GM19193 (cell line): Measurements from ENCODE around the gene B4GALT4.

ENCODE experiments used
- POLR2A ChIP-seq: IDR thresholded peaks from 4 replicates; pipeline ENCODE4 v1.6.1; 2011; ENCODE audit not compliant: insufficient read depth, insufficient read length; ENCODE audit errors: extremely low read depth

The B4GALT4 gene

DNA sequence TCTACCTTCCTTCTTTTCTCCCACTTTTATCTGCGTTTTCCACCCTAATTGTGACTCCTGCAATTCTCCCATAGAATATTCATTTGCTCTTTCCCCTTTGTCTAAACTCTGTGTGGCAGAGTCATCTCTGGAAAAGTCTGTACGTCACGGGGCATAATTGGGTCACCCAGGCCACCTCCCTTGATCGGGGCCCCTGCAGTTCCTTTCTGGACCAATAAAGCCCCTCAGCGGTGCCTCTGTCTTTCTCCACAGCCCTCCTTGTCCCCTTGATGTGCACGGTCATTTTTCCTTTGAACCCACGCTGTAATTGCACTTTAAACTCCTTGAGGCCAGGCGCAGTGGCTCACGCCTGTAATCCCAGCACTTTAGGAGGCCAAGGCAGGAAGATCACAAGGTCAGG lies 56.6 kb downstream of the B4GALT4 start:
- TF ChIP-seq POLR2A = no peak

DNA sequence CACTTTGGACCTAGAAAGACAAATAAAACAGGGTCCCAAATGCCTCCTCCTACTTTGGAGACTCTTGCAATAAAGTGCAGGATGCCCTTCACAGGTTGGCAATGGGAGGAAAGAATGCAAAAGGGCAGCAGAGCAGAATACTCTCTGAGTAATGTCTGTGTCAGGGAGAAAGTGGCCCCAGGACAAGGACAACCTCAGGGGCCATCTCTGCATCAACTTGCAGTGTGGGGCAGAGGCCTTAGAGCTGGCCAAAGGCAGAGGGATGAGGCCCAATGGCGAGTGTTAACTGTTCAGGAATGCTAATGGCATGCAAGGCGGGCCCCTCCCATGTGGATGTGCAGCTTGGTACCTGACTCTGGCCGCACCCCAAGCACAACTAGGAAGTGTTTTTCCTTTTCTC lies 58.9 kb downstream of the B4GALT4 start:
- TF ChIP-seq POLR2A = no peak

DNA sequence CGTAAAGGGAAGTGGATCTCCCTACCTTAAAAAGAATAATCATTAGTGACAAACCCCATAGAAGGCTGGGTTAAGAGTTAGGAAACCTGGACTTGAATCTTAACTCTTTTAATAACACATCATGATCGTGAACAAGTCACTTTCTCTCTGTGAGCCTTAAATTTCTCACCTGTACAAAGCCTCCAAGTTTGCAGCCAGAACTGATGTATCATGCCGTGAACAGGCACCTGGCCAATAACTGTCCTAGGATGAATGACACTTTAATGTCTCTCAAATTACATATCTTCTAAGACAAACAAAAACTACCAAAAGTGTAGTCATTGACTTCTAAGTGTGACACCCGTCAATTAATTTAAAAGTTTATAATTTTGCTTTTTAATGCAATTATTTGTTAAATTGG lies 63.4 kb downstream of the B4GALT4 start:
- no peak for TF ChIP-seq POLR2A

DNA sequence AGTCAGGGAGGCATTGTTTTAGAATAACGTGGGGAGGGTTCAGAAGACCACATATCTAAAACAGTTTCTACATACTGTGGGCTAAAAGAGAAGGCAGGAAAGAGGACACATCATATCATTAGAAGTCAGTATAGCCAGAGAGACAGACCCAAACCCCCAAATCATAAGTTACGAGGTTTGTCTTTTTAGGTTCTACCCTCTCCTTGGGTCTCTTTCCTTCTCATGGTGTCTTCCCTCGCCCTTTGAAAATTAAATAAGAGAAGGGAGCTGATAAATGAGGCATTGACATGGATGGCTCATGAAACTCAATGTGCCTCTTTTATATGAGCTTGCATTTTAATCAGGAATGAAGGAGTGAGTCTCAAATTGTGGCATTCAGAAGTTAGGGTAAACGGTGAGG lies 63.9 kb downstream of the B4GALT4 start:
- TF ChIP-seq POLR2A = no peak

DNA sequence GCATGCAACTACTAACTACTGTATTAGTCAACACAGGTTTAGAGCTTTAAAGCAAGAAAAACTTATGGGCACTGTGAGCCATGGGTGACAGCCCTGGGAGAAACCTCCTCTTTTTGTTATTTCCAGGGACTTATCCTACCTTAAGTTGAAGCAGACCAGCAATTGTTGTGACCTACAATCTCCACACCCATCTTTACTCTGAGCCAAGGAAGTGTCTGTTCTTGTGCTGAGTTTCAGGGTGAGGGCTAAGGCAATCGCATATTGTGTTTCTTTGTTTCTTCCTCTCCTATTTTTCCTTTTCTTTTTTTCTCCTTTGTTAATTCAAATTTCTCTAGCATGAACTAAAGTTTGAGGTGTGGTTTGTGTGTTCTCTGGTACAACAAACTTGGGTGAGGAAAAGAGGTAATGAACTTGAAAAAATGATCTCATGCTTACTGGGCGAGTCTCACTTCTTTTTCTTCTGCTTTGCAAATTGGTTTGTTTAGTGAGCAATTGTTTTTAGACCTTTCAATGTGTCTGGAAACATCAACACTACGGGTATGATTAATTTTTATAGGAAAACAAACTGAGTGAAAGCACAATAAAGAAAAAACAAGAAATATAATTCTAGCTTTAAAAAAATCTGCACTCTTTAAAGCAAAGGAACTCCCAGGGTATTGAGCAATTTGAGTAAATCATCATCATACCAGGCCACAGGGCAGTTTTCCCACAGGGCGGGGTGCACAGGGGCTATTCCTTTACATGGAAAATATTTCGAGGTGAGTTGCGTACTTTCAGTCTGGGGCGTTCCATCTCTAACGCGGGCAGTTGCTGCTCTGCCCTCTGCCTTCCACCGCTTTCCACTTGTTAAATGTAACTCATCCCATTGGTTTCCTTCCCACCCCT lies 64.6 kb downstream of the B4GALT4 start:
- no peak for TF ChIP-seq POLR2A

DNA sequence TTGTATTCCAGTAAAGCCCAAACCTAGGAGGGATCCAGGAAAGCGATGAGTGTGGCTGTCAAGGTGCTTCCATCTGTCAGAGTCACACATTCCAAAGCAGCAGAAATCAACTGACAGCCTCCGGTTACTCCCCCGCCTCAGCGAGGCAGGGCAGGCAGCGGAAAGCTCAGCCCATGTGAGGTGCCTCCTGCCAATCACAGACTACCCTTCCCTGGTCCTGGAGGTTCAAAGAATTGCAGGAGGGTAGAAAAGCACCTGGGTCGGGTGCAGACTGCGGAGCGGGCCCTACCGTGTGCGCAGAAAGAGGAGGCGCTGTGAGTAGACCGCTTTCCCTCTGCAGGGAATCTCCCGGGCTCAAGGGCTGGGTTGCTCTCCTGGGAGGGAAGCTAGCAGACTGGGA lies 67.4 kb downstream of the B4GALT4 start, which contains the start of gene UPK1B:
UPK1B (plus strand) TSS at position 274 of the 400 bp plus-strand sequence. CDS start 13,144 bp downstream, outside the sequence.
- no peak for TF ChIP-seq POLR2A

DNA sequence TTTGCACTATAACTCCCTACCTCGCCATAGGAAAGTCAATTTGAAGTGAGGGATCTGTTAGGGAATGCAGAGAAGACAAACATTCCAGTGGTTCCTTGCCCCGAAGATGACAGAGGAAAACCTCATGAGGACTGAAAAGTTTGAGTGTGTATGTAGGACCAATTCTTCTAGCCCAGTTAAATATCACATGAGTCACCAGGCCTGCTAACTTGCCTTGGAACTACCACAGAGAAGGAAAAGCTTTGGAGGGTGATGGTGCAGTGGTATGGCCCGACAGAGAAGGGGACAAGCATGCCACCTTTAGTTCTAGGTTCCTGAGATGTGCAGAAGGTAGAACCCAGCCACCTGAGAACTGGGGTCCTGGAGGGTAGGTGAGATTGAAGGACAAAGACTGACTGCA lies 69.9 kb downstream of the B4GALT4 start:
- TF ChIP-seq POLR2A = no peak
